K562 (cell line): ENCODE data around the gene IGDCC3. TPM values are rescaled to one million over a fixed set of nuclear protein-coding genes. Genes with fewer than 3 reads are reported as not detected.

Experiments used
- ATAC-seq: fragments of 200-7000 bp; cut with Tn5 transposase; 3 replicates; pipeline ENCODE4 v1.9.1; 2020; ENCODE audit warnings: moderate library complexity
- BruUV-seq: library from RNA; stranded (reverse); fragments of 400-500 nt; replicated peaks from 2 replicates; lab custom pipeline; 2021; lab: Mats Ljungman, UMichigan
- CTCF ChIA-PET: fragments of 300-600 bp; formaldehyde crosslinking; extraction: SDS; loops from one replicate; lab custom pipeline; 2021; ENCODE audit warnings: low intra/inter-chr PET ratio; lab: Yijun Ruan, JAX
- POLR2A ChIA-PET: fragments of 300-600, 350-650 bp; sonication (Branson Sonifier 250); formaldehyde crosslinking; extraction: SDS; loops from one replicate; lab custom pipeline; 2021; ENCODE audit warnings: antibody characterized with exemption, inconsistent platforms; lab: Yijun Ruan, JAX
- DNase-seq, 4 experiments: peaks; one replicate each; pipeline versions ENCODE4 v3.0.0 to v3.0.0-alpha.2; 2011 to 2018; ENCODE audit warnings: low spot score in 3 of 4, mixed read lengths in 3 of 4; ENCODE audit errors: extremely low read depth in 1 of 4
- FAIRE-seq: peaks from 2 replicates; lab custom pipeline; 2011; peaks lifted over from hg19 to GRCh38; lab: Jason Lieb, UNC
- H2AFZ ChIP-seq: 2 replicates; pipeline ENCODE4 v1.6.0; 2011; ENCODE audit warnings: low read depth, low read length, control low read depth, inconsistent platforms
- H3K27ac ChIP-seq: fragments of 200-600 bp; 3 replicates; pipeline ENCODE4 v1.8.0; 2011; ENCODE audit warnings: low read depth, mild to moderate bottlenecking, control low read depth, inconsistent platforms, low read length, moderate library complexity, mixed read lengths; ENCODE audit errors: extremely low read depth
- H3K27me3 ChIP-seq, 2 experiments: fragments of 300-600 bp in 1 of 2; 2 replicates in 1 of 2; 3 replicates in 1 of 2; pipeline versions ENCODE4 v1.6.0 to v1.8.0; 2011; ENCODE audit warnings: inconsistent platforms in 2 of 2, low read length in 2 of 2, mild to moderate bottlenecking in 1 of 2, mixed read lengths in 1 of 2, moderate library complexity in 1 of 2; ENCODE audit not compliant: control insufficient read depth in 2 of 2, insufficient read depth in 2 of 2
- H3K36me3 ChIP-seq: fragments of 300-600 bp; 3 replicates; pipeline ENCODE4 v1.8.0; 2011; ENCODE audit warnings: mild to moderate bottlenecking, low read length, inconsistent platforms; ENCODE audit not compliant: control insufficient read depth, insufficient read depth
- H3K4me1 ChIP-seq, 2 experiments: fragments of 200-600 bp in 1 of 2; replicated peaks in 1 of 2; 2 replicates in 1 of 2; 3 replicates in 1 of 2; pipeline versions ENCODE4 v1.5.1 to v1.8.0; 2011; ENCODE audit warnings: inconsistent platforms in 2 of 2, low read length in 2 of 2, mild to moderate bottlenecking in 1 of 2, mixed read lengths in 1 of 2, moderate library complexity in 1 of 2; ENCODE audit not compliant: control insufficient read depth in 2 of 2, insufficient read depth in 2 of 2
- H3K4me2 ChIP-seq: 2 replicates; pipeline ENCODE4 v1.6.1; 2011; ENCODE audit warnings: low read length, control low read depth, inconsistent platforms, mixed read lengths; ENCODE audit not compliant: insufficient read depth
- H3K4me3 ChIP-seq: fragments of 200-600 bp; sonication (generic), shearing (Covaris generic); 2 replicates; pipeline ENCODE4 v1.5.1; 2016; ENCODE audit warnings: control low read depth, inconsistent platforms
- H3K79me2 ChIP-seq: fragments of 200-600 bp; 3 replicates; pipeline ENCODE4 v1.8.0; 2011; ENCODE audit warnings: low read length, inconsistent platforms; ENCODE audit not compliant: control insufficient read depth, insufficient read depth
- H3K9ac ChIP-seq, 2 experiments: 2 replicates each; pipeline versions ENCODE4 v1.6.0 to v1.6.1; 2011; ENCODE audit warnings: low read depth in 2 of 2, low read length in 2 of 2, control low read depth in 1 of 2, inconsistent platforms in 1 of 2, mild to moderate bottlenecking in 1 of 2, mixed read lengths in 1 of 2; ENCODE audit not compliant: insufficient read depth in 1 of 2
- H3K9me1 ChIP-seq: one replicate; pipeline ENCODE4 v1.6.0; 2011; ENCODE audit warnings: inconsistent platforms, mild to moderate bottlenecking, low read length, moderate library complexity; ENCODE audit not compliant: control insufficient read depth, insufficient read depth
- H3K9me3 ChIP-seq: replicated peaks from 2 replicates; pipeline ENCODE4 v1.5.1; 2011; ENCODE audit warnings: low read depth, low read length, inconsistent platforms; ENCODE audit not compliant: control insufficient read depth, insufficient read depth
- H4K20me1 ChIP-seq: replicated peaks from 2 replicates; pipeline ENCODE4 v1.6.1; 2011; ENCODE audit warnings: low read length, inconsistent platforms, mixed read lengths; ENCODE audit not compliant: control insufficient read depth, insufficient read depth
- ADNP ChIP-seq: fragments of 200-800 bp; sonication (Bioruptor generic); IDR thresholded peaks from 2 replicates; pipeline ENCODE4 v1.6.1; 2016; ENCODE audit warnings: missing genetic modification characterization, missing compliant biosample characterization
- GTF2E2 ChIP-seq: fragments of 200-800 bp; sonication (Bioruptor generic); IDR thresholded peaks from 2 replicates; pipeline ENCODE4 v1.6.1; 2016; ENCODE audit warnings: missing genetic modification characterization, missing compliant biosample characterization
- HES1 ChIP-seq: fragments of 450-650 bp; IDR thresholded peaks from 2 replicates; pipeline ENCODE4 v1.6.1; 2016; ENCODE audit warnings: low read depth, mild to moderate bottlenecking, moderate library complexity
- HEY1 ChIP-seq: fragments of 250-450 bp; sonication (Bioruptor Pico); IDR thresholded peaks from 2 replicates; pipeline ENCODE4 v1.5.0; 2020; ENCODE audit warnings: mild to moderate bottlenecking, moderate library complexity, borderline replicate concordance
- MTF1 ChIP-seq: fragments of 250-450 bp; sonication (Bioruptor Pico); IDR thresholded peaks from 2 replicates; pipeline ENCODE4 v1.9.0; 2021; ENCODE audit warnings: moderate library complexity, mild to moderate bottlenecking, inconsistent platforms, borderline replicate concordance
- SMARCE1 ChIP-seq: fragments of 450-650 bp; IDR thresholded peaks from 2 replicates; pipeline ENCODE4 v1.7.1; 2016; ENCODE audit warnings: mild to moderate bottlenecking
- ZNF12 ChIP-seq: sonication (generic); formaldehyde crosslinking; IDR thresholded peaks from 2 replicates; pipeline ENCODE4 v1.4.0; 2020; ENCODE audit warnings: mild to moderate bottlenecking, missing genetic modification reagents
- ZNF586 ChIP-seq: fragments of 450-650 bp; formaldehyde crosslinking; conservative IDR thresholded peaks from 2 replicates; pipeline ENCODE4 v1.4.0; 2020; ENCODE audit warnings: mild to moderate bottlenecking, moderate library complexity
- ZNF639 ChIP-seq, 2 experiments: fragments of 200-800 bp in 1 of 2; sonication (Bioruptor generic) in 1 of 2; sonication (generic) in 1 of 2; formaldehyde crosslinking in 1 of 2; IDR thresholded peaks in 1 of 2; conservative IDR thresholded peaks in 1 of 2; 2 replicates each; pipeline versions ENCODE4 v1.5.0 to v1.6.1; 2016 to 2020; ENCODE audit warnings: missing compliant biosample characterization in 1 of 2, missing genetic modification characterization in 1 of 2, missing genetic modification reagents in 1 of 2
- WGBS: fragments of 100-300 bp; shearing (Covaris generic); methylation state at CpG from one replicate; pipeline ENCODE4 v1.1.6; 2016; ENCODE audit warnings: low coverage, mixed read lengths; ENCODE audit not compliant: insufficient coverage; ENCODE audit errors: missing lambda C conversion rate; 5-methylcytosine and 5-hydroxymethylcytosine counted together
- in situ Hi-C: fragments of 300-500 bp; cut with MboI; formaldehyde crosslinking; loops from 4 replicates; pipeline ENCODE4 v1.15.0; 2018; ENCODE audit warnings: inconsistent platforms, mixed read lengths
- intact Hi-C: fragments of 100-400 bp; cut with micrococcal nuclease; formaldehyde crosslinking; loops from 2 replicates; pipeline ENCODE4 v1.14.2; 2022
- polyA plus RNA-seq, 8 experiments: library from polyadenylated mRNA; depleted of rRNA in 4 of 8; stranded (reverse) in 5 of 8; unstranded in 3 of 8; fragments of >200 nt; fragmentation: Nextera tagmentation in 2 of 8; fragmentation: Illumina TruSeq in 1 of 8; extraction: Ambion mirVana in 2 of 8; extraction: Trizol in 1 of 8; gene quantifications; 2 replicates each; pipeline versions ENCODE4 v1.2.1 to v1.2.3, GENCODE V29; 2011 to 2014; ENCODE audit warnings: inconsistent platforms in 1 of 8, missing spikeins in 1 of 8
- total RNA-seq, 7 experiments: library from RNA; depleted of rRNA in 6 of 7; stranded (reverse); fragments of >200 nt in 6 of 7; fragmentation: Illumina TruSeq in 2 of 7; extraction: Trizol in 2 of 7; gene quantifications; 2 replicates each; pipeline versions ENCODE4 v1.2.1 to v1.2.3, GENCODE V29; 2011 to 2021; ENCODE audit warnings: low replicate concordance in 1 of 7

Gene IGDCC3
- total and polyA plus RNA-seq, 9 of the 15 experiments (the other 6 are each of a cell fraction or from before 2014, with no cell fraction given) = not detected

- Histone ChIP-seq H4K20me1 (no peaks in the 10 kb centered on the region), H3K36me3 (no peaks in the 10 kb centered on the region), H3K9ac (no peak overlapping the region)
- TF ChIP-seq MTF1 (CRISPR knock-in tag) (no peak), HES1 (no peak), HEY1 (no peak), ZNF586 (CRISPR knock-in tag) (no peak), ADNP (no peak), GTF2E2 (tag) (no peak), ZNF639 (CRISPR knock-in tag; conservative IDR thresholded peaks at IDR 0.05 in 1 of 2, IDR thresholded peaks at IDR 0.05 in 1 of 2) (no peak), ZNF12 (CRISPR knock-in tag) (no peak), SMARCE1 (no peak)
- TF ChIP-seq, all 486 proteins: peak for 0
- in situ Hi-C loops (no loop called here), intact Hi-C loops (loop anchor here (5.0 kb wide), 1 partner anchor 250 kb away; no protein-coding TSS in a partner anchor)
- WGBS = 95% methylated on average over 7 of the region's 24 CpGs
- Histone ChIP-seq H3K27me3 (no peaks in the 10 kb centered on the region), H3K79me2 (no peaks in the 10 kb centered on the region), H3K27ac (no peak overlapping the region), H3K9me3 (peaks cover 2% of the 10 kb centered on the region; the same call in 1 of the 2 replicates), H2AFZ (no peak overlapping the region), H3K4me1 (peaks cover 18 to 19% of the 10 kb centered on the region in 2 experiments), H3K4me2 (no peak overlapping the region), H3K4me3 (no peak overlapping the region), H3K9me1 (no peaks in the 10 kb centered on the region)
- DNase-seq (peak in 1 of 4 experiments; percentile 2), FAIRE-seq (no peak), ATAC-seq (no peak)
- CTCF ChIA-PET = no interaction called here
- BruUV-seq = no TSS peak
- POLR2A ChIA-PET = no interaction called here
Measured at GRCh38 chr15:65302061-65302460, 75.7 kb downstream of the IGDCC3 start.
